ENCODE results near the gene TBXA2R.

TBXA2R gene

GRCh38 chr19:3644351-3645066 lies 37.8 kb upstream of the TBXA2R start:
- Histone ChIP-seq H3K9me3 (ENCODE audit: severe bottlenecking) (no peaks in the 10 kb centered on the region), H3K27ac (ENCODE audit: poor library complexity, severe bottlenecking) (no peak overlapping the region), H3K36me3 (ENCODE audit: low read depth) (no peaks in the 10 kb centered on the region), H3K4me3 (ENCODE audit: severe bottlenecking) (no peak overlapping the region), H3K4me1 (ENCODE audit: insufficient read depth, poor library complexity, severe bottlenecking) (no peaks in the 10 kb centered on the region), H3K27me3 (ENCODE audit: insufficient read depth, poor library complexity, severe bottlenecking) (no peaks in the 10 kb centered on the region)
- TF ChIP-seq, protein P1, sequence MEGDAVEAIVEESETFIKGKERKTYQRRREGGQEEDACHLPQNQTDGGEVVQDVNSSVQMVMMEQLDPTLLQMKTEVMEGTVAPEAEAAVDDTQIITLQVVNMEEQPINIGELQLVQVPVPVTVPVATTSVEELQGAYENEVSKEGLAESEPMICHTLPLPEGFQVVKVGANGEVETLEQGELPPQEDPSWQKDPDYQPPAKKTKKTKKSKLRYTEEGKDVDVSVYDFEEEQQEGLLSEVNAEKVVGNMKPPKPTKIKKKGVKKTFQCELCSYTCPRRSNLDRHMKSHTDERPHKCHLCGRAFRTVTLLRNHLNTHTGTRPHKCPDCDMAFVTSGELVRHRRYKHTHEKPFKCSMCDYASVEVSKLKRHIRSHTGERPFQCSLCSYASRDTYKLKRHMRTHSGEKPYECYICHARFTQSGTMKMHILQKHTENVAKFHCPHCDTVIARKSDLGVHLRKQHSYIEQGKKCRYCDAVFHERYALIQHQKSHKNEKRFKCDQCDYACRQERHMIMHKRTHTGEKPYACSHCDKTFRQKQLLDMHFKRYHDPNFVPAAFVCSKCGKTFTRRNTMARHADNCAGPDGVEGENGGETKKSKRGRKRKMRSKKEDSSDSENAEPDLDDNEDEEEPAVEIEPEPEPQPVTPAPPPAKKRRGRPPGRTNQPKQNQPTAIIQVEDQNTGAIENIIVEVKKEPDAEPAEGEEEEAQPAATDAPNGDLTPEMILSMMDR (IDR thresholded peaks at IDR 0.05; ENCODE audit: poor library complexity, severe bottlenecking) = no peak
- DNase-seq (ENCODE audit: low spot score) (no peak), ATAC-seq (ENCODE audit: low read depth) (no peak)

GRCh38 chr19:3643674-3644313 lies 37.1 kb upstream of the TBXA2R start:
- Histone ChIP-seq H3K9me3 (ENCODE audit: severe bottlenecking) (no peaks in the 10 kb centered on the region), H3K4me3 (ENCODE audit: severe bottlenecking) (no peak overlapping the region)
- TF ChIP-seq, protein P1 (IDR thresholded peaks at IDR 0.05; ENCODE audit: poor library complexity, severe bottlenecking) = no peak

GRCh38 chr19:3642987-3643673 lies 36.5 kb upstream of the TBXA2R start:
- ATAC-seq (ENCODE audit: low read depth) (no peak), DNase-seq (ENCODE audit: low spot score) (no peak)
- TF ChIP-seq, protein P1 (IDR thresholded peaks at IDR 0.05; ENCODE audit: poor library complexity, severe bottlenecking) = no peak
- no peak overlapping the region for H3K27ac ChIP-seq (ENCODE audit: poor library complexity, severe bottlenecking)
- no peaks in the 10 kb centered on the region for H3K9me3 ChIP-seq (ENCODE audit: severe bottlenecking)
- H3K27me3 ChIP-seq (ENCODE audit: insufficient read depth, poor library complexity, severe bottlenecking) = no peaks in the 10 kb centered on the region
- no peak overlapping the region for H3K4me3 ChIP-seq (ENCODE audit: severe bottlenecking)
- no peaks in the 10 kb centered on the region for H3K36me3 ChIP-seq (ENCODE audit: low read depth)
- H3K4me1 ChIP-seq (ENCODE audit: insufficient read depth, poor library complexity, severe bottlenecking) = no peaks in the 10 kb centered on the region

More at GRCh38 chr19:3643674-3644313, 37.1 kb upstream of the TBXA2R start:
- Histone ChIP-seq H3K27ac (ENCODE audit: poor library complexity, severe bottlenecking) (no peak overlapping the region), H3K4me1 (ENCODE audit: insufficient read depth, poor library complexity, severe bottlenecking) (no peaks in the 10 kb centered on the region), H3K36me3 (ENCODE audit: low read depth) (no peaks in the 10 kb centered on the region), H3K27me3 (ENCODE audit: insufficient read depth, poor library complexity, severe bottlenecking) (no peaks in the 10 kb centered on the region)
- no peak for DNase-seq (ENCODE audit: low spot score)
- no peak for ATAC-seq (ENCODE audit: low read depth)

GRCh38 chr19:3642296-3642695 lies 35.6 kb upstream of the TBXA2R start:
- ATAC-seq (ENCODE audit: low read depth) (no peak), DNase-seq (ENCODE audit: low spot score) (no peak)
- Histone ChIP-seq H3K27me3 (ENCODE audit: insufficient read depth, poor library complexity, severe bottlenecking) (no peaks in the 10 kb centered on the region), H3K36me3 (ENCODE audit: low read depth) (no peaks in the 10 kb centered on the region), H3K27ac (ENCODE audit: poor library complexity, severe bottlenecking) (no peak overlapping the region), H3K9me3 (ENCODE audit: severe bottlenecking) (no peaks in the 10 kb centered on the region), H3K4me3 (ENCODE audit: severe bottlenecking) (no peak overlapping the region), H3K4me1 (ENCODE audit: insufficient read depth, poor library complexity, severe bottlenecking) (no peaks in the 10 kb centered on the region)
- TF ChIP-seq, protein P1 (IDR thresholded peaks at IDR 0.05; ENCODE audit: poor library complexity, severe bottlenecking) = no peak
